Mesendoderm (in vitro differentiated cells): ENCODE data around the gene LAMA4.
A peak's percentile ranks its signal among the peaks of the same experiment; 100 is the strongest.

Experiments used
- DNase-seq: peaks from one replicate; pipeline ENCODE4 v3.0.0; 2013
- H2AK5ac ChIP-seq: 2 replicates; pipeline ENCODE4 v1.6.1; 2013; ENCODE audit warnings: low read length, inconsistent platforms
- H2BK120ac ChIP-seq: 2 replicates; pipeline ENCODE4 v1.6.1; 2013; ENCODE audit warnings: low read depth, mild to moderate bottlenecking, low read length, moderate library complexity, mixed read lengths
- H2BK15ac ChIP-seq: replicated peaks from 2 replicates; pipeline ENCODE4 v1.6.1; 2013; ENCODE audit warnings: low read depth, mild to moderate bottlenecking, moderate library complexity
- H2BK5ac ChIP-seq: 2 replicates; pipeline ENCODE4 v1.6.1; 2013; ENCODE audit warnings: low read length, inconsistent platforms
- H3K18ac ChIP-seq: 2 replicates; pipeline ENCODE4 v1.6.1; 2013; ENCODE audit warnings: mild to moderate bottlenecking, low read length, mixed read lengths
- H3K23ac ChIP-seq: one replicate; pipeline ENCODE4 v1.6.1; 2013; ENCODE audit warnings: low read length
- H3K27ac ChIP-seq: 2 replicates; pipeline ENCODE4 v1.5.1; 2013; ENCODE audit warnings: low read depth, mild to moderate bottlenecking, inconsistent platforms, low read length, moderate library complexity
- H3K27me3 ChIP-seq: 2 replicates; pipeline ENCODE4 v1.6.1; 2013; ENCODE audit warnings: low read length, control low read depth, mild to moderate bottlenecking, inconsistent platforms; ENCODE audit not compliant: insufficient read depth, poor library complexity
- H3K36me3 ChIP-seq: 2 replicates; pipeline ENCODE4 v1.6.1; 2013; ENCODE audit warnings: low read length, inconsistent platforms; ENCODE audit not compliant: control insufficient read depth, insufficient read depth
- H3K4ac ChIP-seq: one replicate; pipeline ENCODE4 v1.6.1; 2013; ENCODE audit warnings: low read depth, mild to moderate bottlenecking, low read length, moderate library complexity
- H3K4me1 ChIP-seq: 2 replicates; pipeline ENCODE4 v1.6.1; 2013; ENCODE audit warnings: low read depth, low read length, inconsistent platforms; ENCODE audit not compliant: control insufficient read depth
- H3K4me2 ChIP-seq: 2 replicates; pipeline ENCODE4 v1.6.1; 2013; ENCODE audit warnings: low read length
- H3K4me3 ChIP-seq: 2 replicates; pipeline ENCODE4 v1.5.1; 2013; ENCODE audit warnings: mild to moderate bottlenecking, low read length
- H3K56ac ChIP-seq: one replicate; pipeline ENCODE4 v1.6.1; 2013; ENCODE audit warnings: low read length
- H3K79me1 ChIP-seq: 2 replicates; pipeline ENCODE4 v1.6.1; 2013; ENCODE audit warnings: low read length, inconsistent platforms
- H3K79me2 ChIP-seq: 2 replicates; pipeline ENCODE4 v1.6.1; 2013; ENCODE audit warnings: mild to moderate bottlenecking, low read length; ENCODE audit not compliant: control insufficient read depth, insufficient read depth
- H3K9ac ChIP-seq: 2 replicates; pipeline ENCODE4 v1.6.1; 2013; ENCODE audit warnings: low read length, inconsistent platforms
- H4K5ac ChIP-seq: one replicate; pipeline ENCODE4 v1.6.1; 2013; ENCODE audit warnings: low read length
- H4K8ac ChIP-seq: one replicate; pipeline ENCODE4 v1.6.1; 2013; ENCODE audit warnings: low read depth, mild to moderate bottlenecking, control low read depth, low read length, moderate library complexity
- WGBS: extraction: QIAGEN DNeasy Blood & Tissue Kit; methylation state at CpG from one replicate; pipeline ENCODE4 v1.1.7; 2013; ENCODE audit warnings: low lambda C conversion rate, missing lambda C conversion rate; ENCODE audit not compliant: insufficient coverage; ENCODE audit errors: extremely low coverage; 5-methylcytosine and 5-hydroxymethylcytosine counted together

LAMA4 gene

DNA sequence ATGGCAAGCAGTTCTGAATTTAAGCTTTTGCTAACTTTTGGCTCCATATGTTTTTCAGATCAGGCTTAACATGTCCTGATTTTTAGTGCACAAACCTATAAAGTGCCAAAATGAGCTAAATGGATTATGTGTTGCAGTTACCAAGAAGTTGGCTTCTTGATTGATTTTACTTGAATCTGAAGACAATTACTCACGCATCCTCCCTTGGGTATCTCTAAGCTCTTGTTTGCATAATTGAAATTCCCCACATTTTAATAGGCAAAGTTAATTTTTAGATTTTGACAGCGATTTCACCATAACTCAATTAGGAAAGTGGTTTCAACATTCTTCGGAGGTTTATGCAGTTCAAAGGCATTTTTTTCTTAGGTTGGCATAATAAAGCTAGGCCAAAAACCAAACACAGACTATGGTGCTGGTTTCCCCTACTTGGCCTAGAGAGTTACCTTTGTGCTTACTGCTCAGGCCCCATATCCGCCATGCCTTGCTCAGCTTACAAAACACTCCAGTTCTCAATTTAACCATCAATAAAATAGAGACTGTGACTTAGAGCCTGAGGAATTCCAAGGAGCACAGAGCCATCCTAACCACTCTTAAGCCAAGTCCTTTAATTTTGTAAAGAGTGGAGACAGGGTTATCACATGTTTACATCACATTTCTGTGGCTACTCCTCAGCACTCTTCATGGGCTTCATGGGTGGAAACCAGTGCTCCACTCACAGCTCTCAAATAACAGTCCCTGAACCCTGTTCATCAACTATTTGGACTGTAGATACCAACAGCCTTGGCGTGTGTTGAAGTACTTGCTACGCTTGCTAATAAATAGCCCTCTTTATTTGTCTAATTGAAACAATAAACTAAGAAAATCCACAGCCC lies 32.1 kb downstream of the LAMA4 start:
- no peak overlapping the region for H3K4ac ChIP-seq
- WGBS: no CpG with 5 or more reads among the region's 6 CpGs
- H4K5ac ChIP-seq: no peak overlapping the region
- H3K4me2 ChIP-seq: no peak overlapping the region
- H2BK5ac ChIP-seq: no peak overlapping the region
- no peak overlapping the region for H4K8ac ChIP-seq
- H3K4me3 ChIP-seq: no peak overlapping the region
- no peak overlapping the region for H2AK5ac ChIP-seq
- no peak overlapping the region for H3K27ac ChIP-seq
- no peaks in the 10 kb centered on the region for H3K79me2 ChIP-seq
- H3K9ac ChIP-seq: no peak overlapping the region
- H2BK120ac ChIP-seq: no peak overlapping the region
- peak; percentile 38 for DNase-seq
- no peaks in the 10 kb centered on the region for H3K79me1 ChIP-seq
- H3K23ac ChIP-seq: peak overlapping the region; percentile 81
- no peak overlapping the region for H2BK15ac ChIP-seq
- H3K18ac ChIP-seq: no peak overlapping the region
- H3K4me1 ChIP-seq: peaks cover 3% of the 10 kb centered on the region
- no peaks in the 10 kb centered on the region for H3K36me3 ChIP-seq
- no peak overlapping the region for H3K56ac ChIP-seq
- no peaks in the 10 kb centered on the region for H3K27me3 ChIP-seq

DNA sequence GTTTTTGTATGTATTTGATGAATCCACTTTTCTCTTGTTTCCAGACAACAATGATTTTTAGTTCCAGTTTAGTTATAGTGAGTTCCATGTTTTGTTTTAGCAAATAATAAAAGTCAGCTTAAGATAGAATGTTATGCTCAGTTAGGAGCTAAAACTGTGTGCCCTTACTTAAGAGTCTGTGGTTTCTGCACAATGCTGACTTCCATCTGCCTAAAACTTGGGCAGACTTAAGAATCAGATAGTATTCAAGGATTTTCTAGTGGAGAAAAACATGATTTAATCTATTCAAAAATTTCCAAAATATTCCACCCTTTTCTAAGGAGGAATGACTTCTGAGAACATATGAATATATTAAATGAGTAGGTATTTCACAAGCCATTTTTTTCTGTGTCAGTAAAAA lies 32.8 kb downstream of the LAMA4 start:
- Histone ChIP-seq H3K27ac (no peak overlapping the region), H3K4ac (no peak overlapping the region), H3K36me3 (no peaks in the 10 kb centered on the region), H2BK120ac (no peak overlapping the region), H2BK15ac (no peak overlapping the region), H3K18ac (no peak overlapping the region), H3K23ac (no peak overlapping the region), H2AK5ac (no peak overlapping the region), H3K79me1 (no peaks in the 10 kb centered on the region), H3K27me3 (no peaks in the 10 kb centered on the region), H3K79me2 (no peaks in the 10 kb centered on the region), H3K4me3 (no peak overlapping the region), H3K4me1 (peaks cover 5% of the 10 kb centered on the region), H3K56ac (no peak overlapping the region), H4K5ac (no peak overlapping the region), H2BK5ac (no peak overlapping the region), H3K9ac (no peak overlapping the region), H3K4me2 (no peak overlapping the region), H4K8ac (no peak overlapping the region)
- no peak for DNase-seq

DNA sequence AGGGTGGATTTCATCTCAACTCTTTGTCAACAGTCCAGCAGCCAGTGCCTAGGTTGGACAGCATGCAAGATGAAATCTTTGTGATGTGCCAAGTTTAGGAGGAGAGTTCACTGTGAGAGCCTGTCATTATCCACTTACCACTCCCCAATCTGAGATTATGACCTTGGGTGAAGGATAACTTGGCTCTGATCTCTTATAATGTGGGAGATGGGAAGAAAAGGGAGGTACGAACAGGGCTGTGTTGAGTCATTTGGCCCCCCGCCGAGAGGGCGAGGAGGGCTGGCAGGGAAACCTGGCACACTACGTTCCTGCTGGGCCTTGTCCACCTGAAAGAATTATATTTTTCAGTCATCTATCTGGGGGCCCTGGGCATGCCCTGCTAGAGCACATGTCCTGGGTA lies 35.8 kb downstream of the LAMA4 start:
- Histone ChIP-seq H3K56ac (no peak overlapping the region), H3K4me2 (no peak overlapping the region), H2BK5ac (no peak overlapping the region), H2BK120ac (no peak overlapping the region), H2BK15ac (no peak overlapping the region), H3K18ac (no peak overlapping the region), H3K4ac (no peak overlapping the region), H3K79me1 (no peaks in the 10 kb centered on the region), H3K27ac (no peak overlapping the region), H3K4me1 (peaks cover 5% of the 10 kb centered on the region), H2AK5ac (no peak overlapping the region), H4K5ac (no peak overlapping the region), H4K8ac (no peak overlapping the region), H3K9ac (no peak overlapping the region), H3K79me2 (no peaks in the 10 kb centered on the region), H3K4me3 (no peak overlapping the region), H3K23ac (no peak overlapping the region), H3K27me3 (no peaks in the 10 kb centered on the region), H3K36me3 (no peaks in the 10 kb centered on the region)
- no CpG with 5 or more reads among the region's 5 CpGs for WGBS
- DNase-seq: peak; percentile 16

DNA sequence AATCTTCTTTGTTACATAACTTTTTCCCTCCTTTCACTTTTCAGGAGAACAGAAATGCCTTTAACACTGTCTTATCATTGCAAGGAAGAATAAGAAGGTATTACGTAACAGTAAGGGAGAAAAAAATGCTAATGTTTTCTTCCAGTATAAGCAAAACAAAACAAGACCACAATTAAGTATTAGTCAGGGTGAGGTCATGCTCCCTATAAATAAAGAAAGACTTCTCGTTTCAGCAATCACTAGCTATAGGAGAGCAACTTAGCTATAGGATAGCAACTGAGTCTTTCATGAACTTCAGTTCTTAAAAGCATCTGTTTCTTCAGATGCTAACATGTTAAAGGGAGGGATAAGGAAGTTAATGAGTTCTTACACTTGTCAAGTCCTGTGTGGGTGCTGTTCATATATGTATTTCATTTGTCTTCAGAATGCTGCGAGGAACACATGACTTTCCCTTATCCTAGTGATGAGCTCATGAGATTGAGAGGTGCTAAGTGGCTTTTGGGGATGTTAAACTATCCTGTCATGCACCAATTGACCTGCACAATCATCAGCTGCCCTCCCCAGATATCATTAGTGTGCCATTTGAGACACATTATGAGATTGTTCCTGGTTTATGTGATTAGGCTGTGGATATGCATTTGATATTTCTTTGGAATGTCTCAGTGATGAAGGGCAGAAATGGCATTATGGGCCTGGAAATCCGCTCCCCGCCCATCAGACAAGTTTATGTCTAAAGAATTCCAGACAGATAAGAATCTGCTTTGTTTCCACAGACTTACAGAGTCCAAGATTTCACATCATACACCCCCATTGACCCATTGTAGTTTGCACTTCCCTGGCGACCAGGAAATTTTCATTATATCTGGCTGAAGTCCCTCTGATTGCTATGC lies 37.5 kb downstream of the LAMA4 start:
- H2BK120ac ChIP-seq: peak overlapping the region; percentile 3
- H3K4ac ChIP-seq: no peak overlapping the region
- no peak overlapping the region for H2BK15ac ChIP-seq
- no peak overlapping the region for H3K23ac ChIP-seq
- no peak overlapping the region for H3K56ac ChIP-seq
- H4K5ac ChIP-seq: no peak overlapping the region
- H3K79me1 ChIP-seq: no peaks in the 10 kb centered on the region
- H3K36me3 ChIP-seq: no peaks in the 10 kb centered on the region
- H3K4me3 ChIP-seq: no peak overlapping the region
- no peak overlapping the region for H2BK5ac ChIP-seq
- no peak overlapping the region for H4K8ac ChIP-seq
- no peak overlapping the region for H3K18ac ChIP-seq
- H3K4me1 ChIP-seq: peaks cover 2% of the 10 kb centered on the region
- H3K79me2 ChIP-seq: no peaks in the 10 kb centered on the region
- peak; percentile 48 for DNase-seq
- no CpG with 5 or more reads among the region's 6 CpGs for WGBS
- no peak overlapping the region for H3K4me2 ChIP-seq
- no peak overlapping the region for H2AK5ac ChIP-seq
- H3K27ac ChIP-seq: no peak overlapping the region
- H3K9ac ChIP-seq: no peak overlapping the region
- no peaks in the 10 kb centered on the region for H3K27me3 ChIP-seq

DNA sequence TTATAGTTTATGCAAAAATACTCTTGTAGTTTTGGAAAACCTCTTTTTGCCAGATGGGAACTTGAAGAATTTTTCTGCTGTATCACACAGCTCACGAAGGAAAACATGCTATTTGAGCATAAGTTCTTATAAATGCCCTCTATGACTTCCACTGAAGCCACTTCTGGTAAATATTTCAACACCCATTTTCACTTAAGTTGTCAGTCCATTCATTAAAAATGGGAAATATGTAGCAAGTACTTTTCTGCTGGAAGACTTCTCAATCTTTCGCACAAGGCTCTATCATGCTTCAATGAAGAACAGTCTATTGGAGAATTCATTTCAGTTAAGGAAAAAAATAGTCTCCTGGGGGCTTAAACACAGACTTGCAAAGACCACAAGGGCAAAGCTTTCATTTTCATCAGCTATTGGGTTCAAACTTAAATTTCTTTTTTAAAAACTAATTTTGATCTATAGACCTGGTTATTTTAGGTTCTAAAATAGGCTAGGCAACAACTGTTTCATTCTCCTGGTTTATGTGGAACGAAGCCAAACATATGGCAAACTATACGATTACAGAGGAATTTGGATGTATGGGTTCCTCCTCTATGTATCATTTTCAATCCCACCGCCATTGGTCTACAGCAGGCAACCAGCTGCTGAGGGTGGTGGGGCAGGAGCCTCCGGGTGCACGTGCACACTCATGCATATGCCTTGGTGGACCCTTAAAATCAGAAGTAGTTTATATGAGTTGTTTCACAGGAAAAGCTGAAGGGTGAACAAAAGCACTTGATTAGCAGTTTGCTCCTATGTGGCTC lies 38.7 kb downstream of the LAMA4 start:
- peak overlapping the region; percentile 85 for H2BK15ac ChIP-seq
- no peak overlapping the region for H4K5ac ChIP-seq
- H3K23ac ChIP-seq: no peak overlapping the region
- H2BK120ac ChIP-seq: no peak overlapping the region
- H2BK5ac ChIP-seq: no peak overlapping the region
- H3K27ac ChIP-seq: no peak overlapping the region
- no peak overlapping the region for H3K4me2 ChIP-seq
- H3K27me3 ChIP-seq: no peaks in the 10 kb centered on the region
- H3K4ac ChIP-seq: no peak overlapping the region
- H3K4me3 ChIP-seq: no peak overlapping the region
- H3K79me2 ChIP-seq: no peaks in the 10 kb centered on the region
- no peak for DNase-seq
- no peak overlapping the region for H2AK5ac ChIP-seq
- H3K4me1 ChIP-seq: peaks cover 2% of the 10 kb centered on the region
- no peaks in the 10 kb centered on the region for H3K79me1 ChIP-seq
- H3K56ac ChIP-seq: no peak overlapping the region
- no peak overlapping the region for H4K8ac ChIP-seq
- no CpG with 5 or more reads among the region's 7 CpGs for WGBS
- H3K18ac ChIP-seq: no peak overlapping the region
- H3K9ac ChIP-seq: no peak overlapping the region
- no peaks in the 10 kb centered on the region for H3K36me3 ChIP-seq
